NK-92 (cell line): ENCODE data around the gene SFTPA2.
"Not testable (repeated sequence)": the region's sequence is repeated elsewhere in the genome, so short reads cannot be mapped to it uniquely, and the experiment has no call there.

Experiments
- DNase-seq: peaks from one replicate; lab custom pipeline; 2025; ENCODE audit not compliant: unreplicated experiment; lab: John Stamatoyannopoulos, UW

The SFTPA2 gene

GRCh38 chr10:79516532-79517205, 43.5 kb downstream of the SFTPA2 start:
- not testable (repeated sequence) for DNase-seq

- DNase-seq, result not testable (repeated sequence)
Observed at GRCh38 chr10:79511891-79512583, 48.2 kb downstream of the SFTPA2 start, which contains the start of gene EIF5AL1. TSS of gene EIF5AL1 (plus strand) at chr10:79512533. CDS start at chr10:79512650, 117 bp downstream.

GRCh38 chr10:79509934-79510508, 50.2 kb downstream of the SFTPA2 start:
- not testable (repeated sequence) for DNase-seq

GRCh38 chr10:79509306-79509933, 50.8 kb downstream of the SFTPA2 start:
- DNase-seq, result not testable (repeated sequence)

- DNase-seq, result not testable (repeated sequence)
Observed at GRCh38 chr10:79508245-79508644, 52.0 kb downstream of the SFTPA2 start.

GRCh38 chr10:79507440-79508167, 52.6 kb downstream of the SFTPA2 start:
- DNase-seq, result no peak
